HUES48 (cell line): ENCODE results near the gene PKD2L1.
A peak's percentile ranks its signal among the peaks of the same experiment; 100 is the strongest.
"Not testable (repeated sequence)": the region's sequence is repeated elsewhere in the genome, so short reads cannot be mapped to it uniquely, and the experiment has no call there.

Experiments used
- H3K27ac ChIP-seq: one replicate; pipeline ENCODE4 v1.7.0; 2013; ENCODE audit warnings: low read depth, low read length, inconsistent platforms
- H3K27me3 ChIP-seq: 2 replicates; pipeline ENCODE4 v1.6.1; 2013; ENCODE audit warnings: mild to moderate bottlenecking, low read length; ENCODE audit not compliant: control insufficient read depth, insufficient read depth
- H3K36me3 ChIP-seq: 2 replicates; pipeline ENCODE4 v1.6.1; 2013; ENCODE audit warnings: low read length; ENCODE audit not compliant: control insufficient read depth, insufficient read depth
- H3K4me1 ChIP-seq: 2 replicates; pipeline ENCODE4 v1.6.1; 2013; ENCODE audit warnings: mild to moderate bottlenecking, low read length; ENCODE audit not compliant: control insufficient read depth, insufficient read depth
- H3K4me3 ChIP-seq: 2 replicates; pipeline ENCODE4 v1.5.1; 2013; ENCODE audit warnings: mild to moderate bottlenecking, low read depth, low read length
- H3K9ac ChIP-seq: 2 replicates; pipeline ENCODE4 v1.6.1; 2013; ENCODE audit warnings: mild to moderate bottlenecking, low read depth, low read length, moderate library complexity
- H3K9me3 ChIP-seq: 2 replicates; pipeline ENCODE4 v1.6.1; 2013; ENCODE audit warnings: low read length; ENCODE audit not compliant: control insufficient read depth, insufficient read depth

Gene PKD2L1

DNA sequence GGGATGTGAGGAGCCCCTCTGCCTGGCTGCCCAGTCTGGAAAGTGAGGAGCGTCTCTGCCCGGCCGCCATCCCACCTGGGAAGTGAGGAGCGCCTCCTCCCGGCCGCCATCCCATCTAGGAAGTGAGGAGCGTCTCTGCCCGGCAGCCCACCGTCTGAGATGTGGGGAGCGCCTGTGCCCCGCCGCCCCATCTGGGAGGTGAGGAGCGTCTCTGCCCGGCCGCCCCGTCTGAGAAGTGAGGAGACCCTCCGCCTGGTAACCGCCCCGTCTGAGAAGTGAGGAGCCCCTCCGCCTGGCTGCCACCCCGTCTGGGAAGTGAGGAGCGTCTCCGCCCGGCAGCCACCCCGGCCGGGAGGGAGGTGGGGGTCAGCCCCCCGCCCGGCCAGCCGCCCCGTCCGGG lies 53.1 kb downstream of the PKD2L1 start:
- H3K9ac ChIP-seq, H3K9me3 ChIP-seq, H3K4me1 ChIP-seq, H3K4me3 ChIP-seq, H3K27me3 ChIP-seq, H3K27ac ChIP-seq: not testable (repeated sequence)
- peaks cover 55% of the 10 kb centered on the region for H3K36me3 ChIP-seq

DNA sequence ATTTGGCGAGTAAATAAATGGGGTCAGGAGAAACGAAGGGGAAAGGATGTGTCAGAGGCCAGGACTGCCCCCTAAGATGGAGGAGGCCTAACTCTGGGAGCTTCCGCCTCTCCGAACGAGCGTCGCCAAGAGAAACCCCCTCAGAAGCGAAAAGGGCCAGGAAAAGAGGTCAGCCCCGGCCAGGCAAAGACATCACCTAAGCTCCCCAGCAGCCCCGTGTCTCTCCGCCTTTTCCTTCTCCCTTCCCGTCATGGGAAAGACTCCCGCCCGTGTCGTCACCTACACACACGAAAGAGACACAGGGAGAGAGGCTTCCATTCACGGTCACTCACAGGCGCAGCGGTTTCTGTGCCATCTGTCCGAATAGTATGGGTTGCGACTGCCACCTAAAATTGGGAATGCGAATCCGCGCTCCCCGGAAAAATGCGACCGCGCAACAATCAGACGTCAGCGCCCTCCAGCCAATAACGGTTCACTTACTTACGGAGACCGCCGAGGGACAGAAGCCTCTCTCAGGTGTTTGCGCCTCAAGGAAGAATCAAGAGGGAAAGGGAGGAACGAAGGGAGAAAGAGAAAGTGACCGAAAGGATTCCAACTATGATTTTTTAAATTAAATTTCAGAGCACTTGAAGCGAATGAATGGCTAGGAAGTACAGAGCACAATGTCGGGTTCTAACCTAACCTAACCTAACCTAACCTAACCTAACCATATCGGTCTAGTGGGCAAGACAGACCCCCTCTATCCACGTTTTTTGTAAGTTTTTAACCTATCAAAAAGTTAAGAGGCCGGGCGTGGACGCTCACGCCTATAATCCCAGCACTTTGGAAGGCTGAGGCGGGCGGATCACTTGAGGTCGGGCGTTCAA lies 62.6 kb downstream of the PKD2L1 start, which contains the start of gene CWF19L1:
Gene CWF19L1 (minus strand): TSS at position 400 of the 866 bp plus-strand sequence. CDS start 45 bp downstream, at position 355.
- H3K4me3 ChIP-seq = peak within 1 kb of the TSS; percentile 100
- H3K4me1 ChIP-seq = no peaks in the 10 kb centered on the region
- H3K27me3 ChIP-seq = no peaks in the 10 kb centered on the region
- peak within 1 kb of the TSS; percentile 87 for H3K27ac ChIP-seq
- H3K9me3 ChIP-seq = no peaks in the 10 kb centered on the region
- H3K9ac ChIP-seq = peak within 1 kb of the TSS; percentile 83
- H3K36me3 ChIP-seq = no peaks in the 10 kb centered on the region

DNA sequence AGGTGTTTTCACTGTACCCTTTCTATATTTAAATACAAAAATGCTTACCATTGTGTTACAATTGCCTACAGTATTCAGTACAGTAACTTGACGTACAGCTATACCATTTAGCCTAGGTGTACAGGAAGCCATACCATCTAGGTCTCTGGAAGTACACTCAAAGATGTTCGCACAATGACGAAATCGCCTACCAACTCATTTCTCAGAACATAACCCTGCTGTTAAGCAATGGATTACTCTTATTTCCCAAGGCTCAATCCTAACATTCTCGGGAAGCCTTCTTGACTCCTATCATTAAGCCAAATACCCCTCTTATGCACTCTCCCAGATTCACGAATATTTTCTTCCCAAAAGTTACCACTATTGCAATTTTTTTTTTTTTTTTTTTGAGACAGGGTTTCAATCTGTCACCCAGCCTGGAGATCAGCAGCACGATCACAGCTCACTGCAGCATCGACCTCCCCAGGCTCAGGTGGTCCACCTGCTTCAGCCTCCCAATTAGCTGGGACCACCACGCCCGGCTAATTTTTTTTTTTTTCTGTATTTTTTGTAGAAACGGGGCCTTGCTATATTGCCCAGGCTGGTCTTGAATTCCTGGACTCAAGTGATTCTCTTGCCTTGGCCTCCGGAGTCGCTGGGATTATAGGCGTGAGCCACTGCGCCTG lies 64.1 kb downstream of the PKD2L1 start:
- no peak overlapping the region for H3K27ac ChIP-seq
- H3K36me3 ChIP-seq = peaks cover 14% of the 10 kb centered on the region; the same call in 1 of the 2 replicates
- H3K4me1 ChIP-seq = no peaks in the 10 kb centered on the region
- H3K9ac ChIP-seq = no peak overlapping the region
- H3K4me3 ChIP-seq = peak overlapping the region; percentile 100; the same call in 1 of the 2 replicates
- no peaks in the 10 kb centered on the region for H3K9me3 ChIP-seq
- no peaks in the 10 kb centered on the region for H3K27me3 ChIP-seq

DNA sequence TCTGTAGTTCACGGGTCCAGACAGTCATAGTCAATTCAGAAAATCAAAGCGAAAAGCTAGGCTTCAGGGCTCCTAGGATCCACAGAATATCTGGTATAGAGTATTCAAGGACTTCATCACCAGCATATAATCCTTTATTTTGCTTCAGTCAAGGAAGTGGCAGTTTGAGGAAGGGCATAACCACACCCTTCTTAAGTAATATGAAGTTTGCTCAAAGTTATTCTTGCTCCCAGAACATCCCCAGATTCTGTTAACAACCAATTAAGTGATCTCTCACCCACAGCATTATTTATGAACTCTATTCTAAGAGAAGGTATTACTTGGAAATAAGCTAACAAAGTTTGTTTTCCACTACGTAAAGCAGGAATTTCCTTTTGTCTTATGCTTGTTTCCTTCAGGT lies 75.8 kb downstream of the PKD2L1 start:
- H3K4me3 ChIP-seq = no peak overlapping the region
- no peaks in the 10 kb centered on the region for H3K4me1 ChIP-seq
- H3K36me3 ChIP-seq = peaks cover 70% of the 10 kb centered on the region
- no peak overlapping the region for H3K27ac ChIP-seq
- no peaks in the 10 kb centered on the region for H3K9me3 ChIP-seq
- H3K27me3 ChIP-seq = no peaks in the 10 kb centered on the region
- H3K9ac ChIP-seq = no peak overlapping the region

DNA sequence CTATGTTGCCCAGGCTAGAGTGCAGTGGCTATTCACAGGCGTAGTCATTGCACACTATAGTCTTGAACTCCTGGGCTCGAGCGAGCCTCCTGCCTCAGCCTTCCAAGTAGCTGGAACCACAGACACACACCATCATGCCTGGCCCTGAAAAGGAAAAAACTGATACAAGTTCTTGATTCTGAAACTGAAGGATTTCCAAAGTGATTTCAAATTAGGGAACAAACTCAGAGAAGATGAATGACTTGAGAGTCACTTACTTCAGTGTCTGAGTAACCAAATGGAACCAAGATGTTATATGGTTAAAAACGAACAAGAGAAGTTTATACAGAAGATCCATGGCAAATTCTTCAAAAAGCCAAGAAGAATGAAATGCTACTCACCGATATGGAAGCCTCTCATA lies 77.0 kb downstream of the PKD2L1 start:
- no peaks in the 10 kb centered on the region for H3K4me1 ChIP-seq
- no peak overlapping the region for H3K4me3 ChIP-seq
- no peak overlapping the region for H3K9ac ChIP-seq
- H3K9me3 ChIP-seq = no peaks in the 10 kb centered on the region
- no peak overlapping the region for H3K27ac ChIP-seq
- H3K36me3 ChIP-seq = peaks cover 74% of the 10 kb centered on the region
- no peaks in the 10 kb centered on the region for H3K27me3 ChIP-seq

DNA sequence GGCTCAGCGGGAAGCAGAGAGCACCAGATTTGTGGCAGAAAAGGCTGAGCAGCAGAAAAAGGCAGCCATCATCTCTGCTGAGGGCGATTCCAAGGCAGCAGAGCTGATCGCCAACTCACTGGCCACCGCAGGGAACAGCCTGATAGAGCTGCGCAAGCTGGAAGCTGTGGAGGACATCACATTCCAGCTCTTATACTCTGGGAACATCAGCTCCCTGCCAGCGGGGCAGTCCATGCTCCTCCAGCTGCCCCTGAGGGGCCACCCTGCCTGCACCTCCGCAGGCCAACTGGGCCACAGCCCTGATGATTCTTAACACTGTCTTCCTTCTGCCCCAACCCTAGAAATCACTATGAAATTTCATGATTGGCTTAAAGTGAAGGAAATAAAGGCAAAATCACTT lies 81.2 kb downstream of the PKD2L1 start:
- H3K27me3 ChIP-seq = no peaks in the 10 kb centered on the region
- no peak overlapping the region for H3K27ac ChIP-seq
- no peaks in the 10 kb centered on the region for H3K9me3 ChIP-seq
- no peaks in the 10 kb centered on the region for H3K4me1 ChIP-seq
- no peak overlapping the region for H3K9ac ChIP-seq
- H3K4me3 ChIP-seq = no peak overlapping the region
- H3K36me3 ChIP-seq = peaks cover 81% of the 10 kb centered on the region

DNA sequence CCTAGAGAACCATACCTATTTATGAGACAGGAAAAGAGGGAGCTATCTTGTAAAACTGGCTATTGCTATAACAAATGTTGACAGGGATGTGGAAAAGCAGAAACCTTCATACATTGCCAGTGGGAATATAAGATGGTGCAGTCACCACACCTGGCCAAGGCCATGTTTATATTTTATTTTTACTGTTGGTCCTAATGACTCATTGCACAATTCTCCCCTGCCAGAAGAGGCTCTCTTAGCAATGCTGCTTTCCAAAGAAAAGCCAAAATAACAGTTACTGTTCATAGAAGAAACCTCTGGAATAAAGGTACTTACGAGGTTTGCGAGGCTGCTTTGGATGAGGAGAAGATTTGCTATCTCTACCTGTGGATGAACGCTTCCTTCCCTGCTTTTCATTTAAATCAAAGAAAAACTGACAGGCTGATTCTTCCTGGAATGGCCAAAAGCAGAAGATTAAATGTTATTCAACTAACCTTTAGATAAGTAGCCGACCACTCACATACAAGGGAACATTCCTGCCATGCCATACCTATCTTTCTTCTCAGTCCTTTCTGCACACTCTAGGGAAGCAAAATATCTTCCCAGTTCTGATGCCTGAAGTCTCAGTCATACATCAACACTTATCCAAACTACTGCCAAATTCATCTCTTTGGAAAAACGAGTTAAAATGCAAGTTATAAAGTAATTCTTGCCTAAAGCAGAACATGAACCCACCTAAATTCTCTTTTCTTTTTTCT lies 84.4 kb downstream of the PKD2L1 start:
- Histone ChIP-seq H3K9me3 (no peaks in the 10 kb centered on the region), H3K27me3 (no peaks in the 10 kb centered on the region), H3K36me3 (peaks cover 80% of the 10 kb centered on the region), H3K4me3 (no peak overlapping the region), H3K4me1 (no peaks in the 10 kb centered on the region), H3K27ac (no peak overlapping the region), H3K9ac (no peak overlapping the region)

DNA sequence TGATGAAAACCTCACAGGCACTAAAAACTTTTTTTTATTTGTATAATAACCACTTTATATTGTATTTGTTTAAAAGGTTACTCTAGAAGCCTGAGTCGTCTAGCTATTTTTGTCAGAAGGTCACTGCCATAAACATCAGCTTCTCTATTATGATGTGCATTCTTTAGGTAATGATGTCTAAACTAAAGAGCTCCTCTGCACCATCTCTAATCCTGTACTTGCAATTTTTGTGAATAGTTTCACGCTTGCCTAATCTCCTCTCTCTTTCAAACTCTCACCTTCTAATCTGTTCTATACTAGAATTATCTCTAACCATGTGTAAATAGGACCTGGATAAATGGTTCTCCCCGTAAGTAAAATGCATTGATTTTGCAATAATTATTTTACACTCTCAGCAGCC lies 90.2 kb downstream of the PKD2L1 start:
- Histone ChIP-seq H3K9me3 (no peaks in the 10 kb centered on the region), H3K27ac (no peak overlapping the region), H3K27me3 (no peaks in the 10 kb centered on the region), H3K4me1 (no peaks in the 10 kb centered on the region), H3K9ac (no peak overlapping the region), H3K4me3 (no peak overlapping the region), H3K36me3 (peaks cover 72% of the 10 kb centered on the region)

DNA sequence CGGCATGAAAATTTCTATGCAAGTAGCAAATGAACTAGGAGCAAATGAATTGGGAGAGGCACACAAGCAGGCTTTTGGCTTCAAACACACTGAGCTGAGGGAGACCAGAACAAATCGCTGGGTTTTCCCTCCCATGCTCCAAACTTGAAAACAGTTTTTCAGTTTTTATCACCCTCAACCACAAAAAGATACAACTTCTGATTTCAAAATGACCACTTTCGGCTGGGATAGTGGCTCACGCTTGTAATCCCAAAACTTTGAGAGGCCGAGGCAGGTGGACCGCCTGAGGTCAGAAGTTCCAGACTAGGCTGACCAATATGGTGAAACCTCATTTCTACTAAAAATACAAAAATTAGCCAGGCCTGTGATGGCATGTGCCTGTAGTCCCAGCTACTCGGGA lies 91.6 kb downstream of the PKD2L1 start:
- Histone ChIP-seq H3K9me3 (no peaks in the 10 kb centered on the region), H3K4me1 (no peaks in the 10 kb centered on the region), H3K36me3 (peaks cover 79% of the 10 kb centered on the region), H3K9ac (no peak overlapping the region), H3K4me3 (no peak overlapping the region), H3K27ac (no peak overlapping the region), H3K27me3 (no peaks in the 10 kb centered on the region)
